WTC11 (cell line): ENCODE data around the gene SPRED2.

Experiments
- ATF2 ChIP-seq: sonication (generic); formaldehyde crosslinking; IDR thresholded peaks from 2 replicates; pipeline ENCODE4 v1.8.1; 2022; ENCODE audit warnings: low read depth, missing genetic modification reagents, borderline replicate concordance
- CBFB ChIP-seq: sonication (generic); formaldehyde crosslinking; IDR thresholded peaks from 2 replicates; pipeline ENCODE4 v1.8.1; 2022; ENCODE audit warnings: mild to moderate bottlenecking, low read depth, missing genetic modification reagents
- CTCF ChIP-seq: fragments of 200-600 bp; IDR thresholded peaks from 2 replicates; pipeline ENCODE4 v1.8.0; 2022; ENCODE audit warnings: antibody characterized with exemption
- GABPB1 ChIP-seq: sonication (generic); formaldehyde crosslinking; IDR thresholded peaks from 2 replicates; pipeline ENCODE4 v1.8.1; 2023; ENCODE audit warnings: mild to moderate bottlenecking, missing genetic modification reagents
- MLX ChIP-seq: sonication (generic); formaldehyde crosslinking; IDR thresholded peaks from 2 replicates; pipeline ENCODE4 v1.8.1; 2023; ENCODE audit warnings: mild to moderate bottlenecking, missing genetic modification reagents, moderate library complexity
- NR1H2 ChIP-seq: sonication (generic); formaldehyde crosslinking; IDR thresholded peaks from 2 replicates; pipeline ENCODE4 v1.9.0; 2021; ENCODE audit warnings: mild to moderate bottlenecking, moderate library complexity, missing genetic modification reagents
- OVOL2 ChIP-seq: fragments of 250-450 bp; sonication (Bioruptor Pico); IDR thresholded peaks from 2 replicates; pipeline ENCODE4 v1.9.0; 2021; ENCODE audit warnings: mild to moderate bottlenecking, borderline replicate concordance
- PRDM15 ChIP-seq: sonication (generic); formaldehyde crosslinking; IDR thresholded peaks from 2 replicates; pipeline ENCODE4 v1.8.0; 2022; ENCODE audit warnings: missing genetic modification reagents
- ZNF532 ChIP-seq: fragments of 250-450 bp; sonication (Bioruptor Pico); IDR thresholded peaks from 2 replicates; pipeline ENCODE4 v1.9.0; 2021; ENCODE audit warnings: mild to moderate bottlenecking, borderline replicate concordance

- TF ChIP-seq GABPB1, result no peak
- TF ChIP-seq ZNF532 (CRISPR knock-in tag), result no peak
- TF ChIP-seq CTCF, result no peak
- TF ChIP-seq ATF2 (CRISPR knock-in tag), result no peak
- no peak for TF ChIP-seq PRDM15 (CRISPR knock-in tag)
- TF ChIP-seq NR1H2 (CRISPR knock-in tag), result no peak
- no peak for TF ChIP-seq CBFB (CRISPR knock-in tag)
- TF ChIP-seq OVOL2 (CRISPR knock-in tag), result no peak
- TF ChIP-seq MLX (CRISPR knock-in tag), result no peak
These were observed 45.2 kb upstream of the SPRED2 start for GRCh38 chr2:65477590-65477989.
